KOPT-K1 (cell line): Measurements from ENCODE around the gene ADGRV1.
"Not testable (repeated sequence)": the region's sequence is repeated elsewhere in the genome, so short reads cannot be mapped to it uniquely, and the experiment has no call there.

Source experiments
- H3K27ac ChIP-seq: fragments of 200-600 bp; sonication (generic); 2 replicates; pipeline ENCODE4 v1.5.1; 2016; ENCODE audit warnings: antibody characterized with exemption, mild to moderate bottlenecking, low read depth, low read length; ENCODE audit not compliant: poor library complexity, severe bottlenecking
- H3K36me3 ChIP-seq: fragments of 200-600 bp; sonication (generic); 2 replicates; pipeline ENCODE4 v1.5.1; 2017; ENCODE audit warnings: antibody characterized with exemption, mild to moderate bottlenecking, low read length, moderate library complexity; ENCODE audit not compliant: insufficient read depth
- H3K9me3 ChIP-seq: fragments of 200-600 bp; sonication (generic); 2 replicates; pipeline ENCODE4 v1.5.1; 2017; ENCODE audit warnings: antibody characterized with exemption, low read length, mild to moderate bottlenecking; ENCODE audit not compliant: insufficient read depth, poor library complexity, severe bottlenecking

ADGRV1 gene

GRCh38 chr5:91048073-91048472 lies 489.5 kb downstream of the ADGRV1 start:
- no peak overlapping the region for H3K27ac ChIP-seq
- H3K9me3 ChIP-seq: no peaks in the 10 kb centered on the region
- no peaks in the 10 kb centered on the region for H3K36me3 ChIP-seq

GRCh38 chr5:91049112-91049511 lies 490.5 kb downstream of the ADGRV1 start:
- H3K36me3 ChIP-seq: no peaks in the 10 kb centered on the region
- no peaks in the 10 kb centered on the region for H3K9me3 ChIP-seq
- H3K27ac ChIP-seq: no peak overlapping the region

GRCh38 chr5:91049800-91050199 lies 491.2 kb downstream of the ADGRV1 start:
- Histone ChIP-seq H3K36me3 (no peaks in the 10 kb centered on the region), H3K27ac (no peak overlapping the region), H3K9me3 (no peaks in the 10 kb centered on the region)

GRCh38 chr5:91052411-91052810 lies 493.8 kb downstream of the ADGRV1 start:
- H3K36me3 ChIP-seq, H3K9me3 ChIP-seq, H3K27ac ChIP-seq: not testable (repeated sequence)

DNA sequence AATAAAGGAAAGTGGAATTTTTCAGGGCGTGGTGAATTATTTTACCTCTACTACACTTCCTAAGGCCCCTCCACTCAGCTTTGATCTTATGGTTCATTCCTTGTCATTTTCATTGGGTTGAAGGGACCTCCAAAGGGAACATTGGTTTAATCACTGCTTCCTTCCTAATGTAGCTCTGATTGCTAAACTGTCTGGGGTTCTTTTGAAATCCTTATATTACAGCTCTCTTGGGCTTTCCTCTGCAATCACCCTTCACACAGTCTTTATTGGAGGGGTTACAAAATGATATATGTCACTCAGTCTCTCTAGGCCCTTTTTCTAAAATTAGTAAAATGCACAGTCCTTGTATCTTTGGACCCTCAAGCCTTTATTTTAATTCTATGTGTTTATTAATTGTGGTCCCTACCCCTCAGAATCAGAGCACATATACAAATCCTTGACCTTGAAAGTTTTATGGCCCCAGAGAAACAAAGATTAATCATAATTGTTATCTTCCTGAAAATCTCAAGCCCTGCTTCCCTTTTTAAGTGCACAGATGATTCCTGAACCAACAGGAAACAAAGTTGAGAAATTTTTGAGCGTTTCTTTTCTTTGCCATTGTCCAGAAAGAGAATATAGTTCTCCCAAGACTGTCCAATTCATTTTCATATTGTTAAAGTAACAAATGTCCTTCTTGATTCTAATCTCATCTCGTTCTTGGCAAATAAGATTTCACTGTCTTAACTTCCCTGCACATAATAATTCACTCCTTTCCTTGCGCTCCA lies 494.6 kb downstream of the ADGRV1 start:
- H3K27ac ChIP-seq: no peak overlapping the region
- H3K36me3 ChIP-seq: no peaks in the 10 kb centered on the region
- H3K9me3 ChIP-seq: no peaks in the 10 kb centered on the region

DNA sequence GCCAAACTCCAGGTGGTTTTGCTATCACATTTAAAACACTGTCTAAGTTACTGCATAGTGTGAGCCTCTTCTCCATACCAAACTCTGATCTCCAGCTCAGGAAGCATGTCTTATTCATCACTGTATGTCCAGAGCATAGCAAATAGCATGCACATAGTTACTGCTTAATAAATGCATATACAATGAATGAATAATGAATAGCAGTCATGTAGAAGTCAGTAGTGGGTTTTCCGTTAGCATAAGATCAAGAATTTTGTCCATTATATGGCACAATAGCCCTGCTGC lies 495.1 kb downstream of the ADGRV1 start:
- no peak overlapping the region for H3K27ac ChIP-seq

DNA sequence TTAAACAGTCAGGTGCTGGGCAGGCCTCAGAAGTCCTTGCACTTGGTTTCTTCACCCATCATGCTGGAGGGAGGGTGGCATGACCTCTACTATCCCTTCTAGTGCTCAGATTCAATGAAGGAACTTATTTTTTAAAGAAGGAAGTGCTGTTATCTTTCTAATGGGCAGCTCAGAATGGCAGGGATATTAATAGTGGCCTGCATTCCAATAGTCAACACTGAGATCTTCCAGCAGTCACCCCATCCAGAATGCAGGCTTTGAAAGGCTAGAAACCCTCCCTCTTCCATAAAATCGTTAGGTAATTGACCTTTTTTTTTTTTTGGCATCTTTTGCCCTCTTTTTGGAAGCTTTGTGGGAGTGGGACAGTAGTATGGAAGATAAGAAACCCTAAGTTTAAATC lies 499.6 kb downstream of the ADGRV1 start:
- Histone ChIP-seq H3K9me3 (no peaks in the 10 kb centered on the region), H3K27ac (no peak overlapping the region), H3K36me3 (no peaks in the 10 kb centered on the region)

More for the DNA sequence above, 495.1 kb downstream of the ADGRV1 start:
- no peaks in the 10 kb centered on the region for H3K36me3 ChIP-seq
- no peaks in the 10 kb centered on the region for H3K9me3 ChIP-seq

GRCh38 chr5:91058575-91058974 lies 500.0 kb downstream of the ADGRV1 start:
- no peaks in the 10 kb centered on the region for H3K9me3 ChIP-seq
- H3K27ac ChIP-seq: no peak overlapping the region
- no peaks in the 10 kb centered on the region for H3K36me3 ChIP-seq

- Histone ChIP-seq H3K27ac (no peak overlapping the region), H3K9me3 (no peaks in the 10 kb centered on the region), H3K36me3 (no peaks in the 10 kb centered on the region)
Observed at GRCh38 chr5:91059409-91059808, 500.8 kb downstream of the ADGRV1 start.

DNA sequence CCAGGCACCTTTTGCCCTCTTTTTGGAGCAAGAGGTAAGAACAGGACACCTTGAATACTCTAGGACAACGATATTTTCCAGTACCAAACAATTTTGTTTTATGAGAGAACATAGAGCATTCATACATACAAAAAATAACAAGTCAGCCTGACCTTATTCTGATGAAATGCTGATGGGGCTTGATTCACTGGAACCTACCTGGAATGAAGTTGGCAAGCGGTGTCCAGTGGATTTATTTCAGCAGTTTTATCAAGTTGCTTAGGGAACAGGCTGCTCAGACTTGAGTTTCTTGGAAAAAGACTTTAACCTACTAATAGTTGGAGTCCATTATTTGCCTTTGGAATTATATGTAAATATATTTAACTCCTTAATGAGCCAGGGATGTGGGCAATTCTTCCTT lies 502.5 kb downstream of the ADGRV1 start:
- H3K27ac ChIP-seq: no peak overlapping the region
- no peaks in the 10 kb centered on the region for H3K36me3 ChIP-seq
- no peaks in the 10 kb centered on the region for H3K9me3 ChIP-seq

DNA sequence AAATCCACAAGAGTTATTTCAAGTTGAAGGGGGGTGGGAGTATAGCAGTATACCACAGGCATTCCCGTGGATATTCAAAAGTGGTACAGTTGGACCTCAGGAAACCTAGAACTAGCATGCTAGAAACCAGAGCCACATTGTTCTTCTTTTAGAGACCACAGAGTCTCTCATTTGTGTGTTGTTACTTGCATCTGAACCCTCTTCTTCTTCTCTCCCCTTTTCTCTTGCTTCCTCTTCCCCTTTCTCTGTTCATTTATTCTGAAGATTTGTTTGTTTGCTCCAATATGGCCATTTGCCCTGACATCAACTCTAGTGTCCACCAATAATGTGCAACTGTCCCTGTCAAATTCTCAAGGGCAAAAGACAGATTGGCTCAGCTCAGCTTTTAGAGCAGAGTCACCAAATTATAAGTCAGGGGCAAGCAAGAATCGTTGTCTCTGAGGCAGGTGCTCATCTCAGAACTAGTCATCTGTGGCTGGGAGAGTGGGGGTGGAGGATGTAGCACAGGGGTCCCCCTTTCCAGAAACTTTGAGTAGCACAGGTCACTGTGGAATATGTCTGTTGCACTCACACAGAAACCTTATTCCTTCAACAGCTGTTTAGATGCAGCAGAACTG lies 503.5 kb downstream of the ADGRV1 start:
- Histone ChIP-seq H3K36me3 (no peaks in the 10 kb centered on the region), H3K27ac (no peak overlapping the region), H3K9me3 (no peaks in the 10 kb centered on the region)

DNA sequence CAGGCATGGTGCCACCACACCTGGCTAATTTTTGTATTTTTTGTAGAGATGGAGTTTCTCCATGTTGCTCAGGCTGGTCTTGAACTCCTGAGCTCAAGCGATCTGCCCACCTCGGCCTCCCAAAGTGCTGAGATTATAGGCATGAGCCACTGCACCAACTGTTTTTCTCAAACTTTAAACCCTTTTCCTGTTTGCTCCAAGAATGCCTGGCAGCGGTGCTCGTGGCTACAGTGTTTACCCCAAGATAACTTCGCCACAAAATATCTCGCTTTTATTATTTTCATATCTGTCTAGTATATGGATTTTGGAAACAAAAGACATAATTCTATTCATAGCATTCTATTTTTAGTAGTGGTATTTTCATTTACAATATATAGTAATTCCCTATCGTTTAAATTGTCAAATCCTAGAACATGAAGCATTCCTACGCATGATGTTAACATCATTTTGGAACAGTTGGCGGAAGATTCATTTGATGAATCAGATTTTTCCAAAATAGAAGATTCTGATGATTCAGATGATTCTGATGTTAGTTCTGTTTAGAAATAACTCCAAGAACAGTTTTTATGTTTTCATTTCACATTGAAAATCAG lies 504.6 kb downstream of the ADGRV1 start:
- H3K9me3 ChIP-seq, H3K27ac ChIP-seq, H3K36me3 ChIP-seq: not testable (repeated sequence)

- Histone ChIP-seq H3K36me3 (no peaks in the 10 kb centered on the region), H3K27ac (no peak overlapping the region), H3K9me3 (no peaks in the 10 kb centered on the region)
Observed at GRCh38 chr5:91065496-91065895, 506.9 kb downstream of the ADGRV1 start.

- Histone ChIP-seq H3K9me3 (no peaks in the 10 kb centered on the region), H3K27ac (no peak overlapping the region), H3K36me3 (no peaks in the 10 kb centered on the region)
Observed at GRCh38 chr5:91069364-91069763, 510.8 kb downstream of the ADGRV1 start.

GRCh38 chr5:91070761-91071550 lies 512.4 kb downstream of the ADGRV1 start:
- Histone ChIP-seq H3K36me3 (no peaks in the 10 kb centered on the region), H3K9me3 (no peaks in the 10 kb centered on the region), H3K27ac (no peak overlapping the region)
